K562 (cell line): ENCODE measurements around the gene ZMIZ1. TPM values are rescaled to one million over a fixed set of nuclear protein-coding genes. Genes with fewer than 3 reads are reported as not detected.

ENCODE experiments used
- CREM ChIP-seq: IDR thresholded peaks from 2 replicates; pipeline ENCODE4 v1.6.1; 2014; ENCODE audit warnings: antibody characterized with exemption, low read depth
- FOSL1 ChIP-seq: fragments of 200-800 bp; sonication (Bioruptor generic); conservative IDR thresholded peaks from 2 replicates; pipeline ENCODE4 v1.6.1; 2016; ENCODE audit warnings: missing genetic modification characterization, missing compliant biosample characterization
- STAG1 ChIP-seq: sonication (generic); formaldehyde crosslinking; IDR thresholded peaks from 2 replicates; pipeline ENCODE4 v1.5.0; 2020; ENCODE audit warnings: missing genetic modification reagents, borderline replicate concordance
- ZNF146 ChIP-seq: IDR thresholded peaks from one replicate; pipeline ENCODE4 v1.6.1; 2018; ENCODE audit warnings: missing compliant biosample characterization; ENCODE audit not compliant: unreplicated experiment
- ZNF584 ChIP-seq: fragments of 200-800 bp; sonication (Bioruptor generic); IDR thresholded peaks from 2 replicates; pipeline ENCODE4 v1.6.1; 2016; ENCODE audit warnings: low read depth, mild to moderate bottlenecking, missing genetic modification characterization, missing compliant biosample characterization
- polyA plus RNA-seq, 8 experiments: library from polyadenylated mRNA; depleted of rRNA in 4 of 8; stranded (reverse) in 5 of 8; unstranded in 3 of 8; fragments of >200 nt; fragmentation: Nextera tagmentation in 2 of 8; fragmentation: Illumina TruSeq in 1 of 8; extraction: Ambion mirVana in 2 of 8; extraction: Trizol in 1 of 8; gene quantifications; 2 replicates each; pipeline versions ENCODE4 v1.2.1 to v1.2.3, GENCODE V29; 2011 to 2014; ENCODE audit warnings: inconsistent platforms in 1 of 8, missing spikeins in 1 of 8
- total RNA-seq, 7 experiments: library from RNA; depleted of rRNA in 6 of 7; stranded (reverse); fragments of >200 nt in 6 of 7; fragmentation: Illumina TruSeq in 2 of 7; extraction: Trizol in 2 of 7; gene quantifications; 2 replicates each; pipeline versions ENCODE4 v1.2.1 to v1.2.3, GENCODE V29; 2011 to 2021; ENCODE audit warnings: low replicate concordance in 1 of 7
- TF ChIP-seq, protein P1 (sequence below): IDR thresholded peaks from 2 replicates; pipeline ENCODE4 v1.6.1; 2014; ENCODE audit warnings: antibody characterized with exemption
- TF ChIP-seq, protein P2 (sequence below): fragments of 450-650 bp; IDR thresholded peaks from 2 replicates; pipeline ENCODE4 v1.6.1; 2018; ENCODE audit not compliant: partially characterized antibody

The ZMIZ1 gene
- total and polyA plus RNA-seq, 9 of the 15 experiments (the other 6 are each of a cell fraction or from before 2014, with no cell fraction given): 1.0 to 37.3 (median 4.3) TPM

DNA sequence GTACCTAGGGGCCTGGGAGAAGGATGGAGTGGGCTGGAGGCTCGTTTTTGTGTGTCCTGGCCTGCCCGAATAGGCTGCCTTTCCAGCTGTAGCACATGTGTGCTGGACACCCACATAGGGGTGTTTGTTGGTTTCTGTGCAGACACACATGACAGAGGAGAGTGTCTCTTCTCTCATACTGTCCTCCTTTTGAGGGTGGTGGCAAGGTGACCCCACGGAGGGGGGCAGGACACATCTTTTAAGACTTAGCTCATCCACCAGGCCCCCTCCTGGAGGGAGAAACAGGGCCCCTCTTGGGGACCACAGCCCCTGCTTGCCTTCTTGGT, 206.3 kb downstream of the ZMIZ1 start (continued):
- TF ChIP-seq ZNF146 (CRISPR knock-in tag): no peak
- no peak for TF ChIP-seq STAG1 (CRISPR knock-in tag)
- TF ChIP-seq CREM: no peak
- TF ChIP-seq, protein P1, sequence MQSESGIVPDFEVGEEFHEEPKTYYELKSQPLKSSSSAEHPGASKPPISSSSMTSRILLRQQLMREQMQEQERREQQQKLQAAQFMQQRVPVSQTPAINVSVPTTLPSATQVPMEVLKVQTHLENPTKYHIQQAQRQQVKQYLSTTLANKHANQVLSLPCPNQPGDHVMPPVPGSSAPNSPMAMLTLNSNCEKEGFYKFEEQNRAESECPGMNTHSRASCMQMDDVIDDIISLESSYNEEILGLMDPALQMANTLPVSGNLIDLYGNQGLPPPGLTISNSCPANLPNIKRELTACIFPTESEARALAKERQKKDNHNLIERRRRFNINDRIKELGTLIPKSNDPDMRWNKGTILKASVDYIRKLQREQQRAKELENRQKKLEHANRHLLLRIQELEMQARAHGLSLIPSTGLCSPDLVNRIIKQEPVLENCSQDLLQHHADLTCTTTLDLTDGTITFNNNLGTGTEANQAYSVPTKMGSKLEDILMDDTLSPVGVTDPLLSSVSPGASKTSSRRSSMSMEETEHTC: no peak
- no peak for TF ChIP-seq ZNF584 (CRISPR knock-in tag)
- TF ChIP-seq FOSL1 (tag): no peak
- TF ChIP-seq, protein P2, sequence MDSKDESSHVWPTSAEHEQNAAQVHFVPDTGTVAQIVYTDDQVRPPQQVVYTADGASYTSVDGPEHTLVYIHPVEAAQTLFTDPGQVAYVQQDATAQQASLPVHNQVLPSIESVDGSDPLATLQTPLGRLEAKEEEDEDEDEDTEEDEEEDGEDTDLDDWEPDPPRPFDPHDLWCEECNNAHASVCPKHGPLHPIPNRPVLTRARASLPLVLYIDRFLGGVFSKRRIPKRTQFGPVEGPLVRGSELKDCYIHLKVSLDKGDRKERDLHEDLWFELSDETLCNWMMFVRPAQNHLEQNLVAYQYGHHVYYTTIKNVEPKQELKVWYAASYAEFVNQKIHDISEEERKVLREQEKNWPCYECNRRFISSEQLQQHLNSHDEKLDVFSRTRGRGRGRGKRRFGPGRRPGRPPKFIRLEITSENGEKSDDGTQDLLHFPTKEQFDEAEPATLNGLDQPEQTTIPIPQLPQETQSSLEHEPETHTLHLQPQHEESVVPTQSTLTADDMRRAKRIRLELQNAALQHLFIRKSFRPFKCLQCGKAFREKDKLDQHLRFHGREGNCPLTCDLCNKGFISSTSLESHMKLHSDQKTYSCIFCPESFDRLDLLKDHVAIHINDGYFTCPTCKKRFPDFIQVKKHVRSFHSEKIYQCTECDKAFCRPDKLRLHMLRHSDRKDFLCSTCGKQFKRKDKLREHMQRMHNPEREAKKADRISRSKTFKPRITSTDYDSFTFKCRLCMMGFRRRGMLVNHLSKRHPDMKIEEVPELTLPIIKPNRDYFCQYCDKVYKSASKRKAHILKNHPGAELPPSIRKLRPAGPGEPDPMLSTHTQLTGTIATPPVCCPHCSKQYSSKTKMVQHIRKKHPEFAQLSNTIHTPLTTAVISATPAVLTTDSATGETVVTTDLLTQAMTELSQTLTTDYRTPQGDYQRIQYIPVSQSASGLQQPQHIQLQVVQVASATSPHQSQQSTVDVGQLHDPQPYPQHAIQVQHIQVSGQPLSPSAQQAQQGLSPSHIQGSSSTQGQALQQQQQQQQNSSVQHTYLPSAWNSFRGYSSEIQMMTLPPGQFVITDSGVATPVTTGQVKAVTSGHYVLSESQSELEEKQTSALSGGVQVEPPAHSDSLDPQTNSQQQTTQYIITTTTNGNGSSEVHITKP: no peak
